AG04449 (cell line): ENCODE measurements around the gene GLYAT.

Experiments
- CTCF ChIA-PET: fragments of 350-600 bp; formaldehyde crosslinking; extraction: SDS; loops from one replicate; lab custom pipeline; 2021; ENCODE audit warnings: antibody characterized with exemption; lab: Yijun Ruan, JAX
- POLR2A ChIA-PET: fragments of 400-600, 350-600 bp; formaldehyde crosslinking; extraction: SDS; loops from one replicate; lab custom pipeline; 2020; ENCODE audit warnings: antibody characterized with exemption, inconsistent platforms; lab: Yijun Ruan, JAX
- DNase-seq: peaks from one replicate; pipeline ENCODE4 v3.0.0-alpha.2; 2010; ENCODE audit warnings: low read depth, low spot score
- H3K4me3 ChIP-seq: 2 replicates; pipeline ENCODE4 v1.5.1; 2011; ENCODE audit warnings: low read depth, mild to moderate bottlenecking, control low read depth, low read length
- CTCF ChIP-seq: IDR thresholded peaks from one replicate; pipeline ENCODE4 v1.5.1; 2011; ENCODE audit warnings: mild to moderate bottlenecking, moderate library complexity, low read length, control low read depth, inconsistent platforms; ENCODE audit not compliant: insufficient read depth; ENCODE audit errors: missing control alignments

Gene GLYAT

GRCh38 chr11:58757439-58757838 is 25.7 kb upstream of the GLYAT start:
- ChIA-PET POLR2A (no interaction called here), CTCF (no interaction called here)
- no peak for TF ChIP-seq CTCF
- DNase-seq, result no peak
- no peak overlapping the region for H3K4me3 ChIP-seq

GRCh38 chr11:58745705-58746364 is 14.1 kb upstream of the GLYAT start:
- POLR2A ChIA-PET, result no interaction called here
- no peak for DNase-seq
- H3K4me3 ChIP-seq, result no peak overlapping the region
- TF ChIP-seq CTCF, result no peak
- CTCF ChIA-PET, result no interaction called here

- DNase-seq, result no peak
- H3K4me3 ChIP-seq, result no peak overlapping the region
- CTCF ChIA-PET, result no interaction called here
- TF ChIP-seq CTCF, result no peak
- POLR2A ChIA-PET, result no interaction called here
Measured at GRCh38 chr11:58744988-58745704, 13.4 kb upstream of the GLYAT start.

- POLR2A ChIA-PET, result no interaction called here
- CTCF ChIA-PET, result no interaction called here
- TF ChIP-seq CTCF, result no peak
- H3K4me3 ChIP-seq, result no peak overlapping the region
- DNase-seq, result no peak
Measured at GRCh38 chr11:58742981-58743880, 11.5 kb upstream of the GLYAT start.

- TF ChIP-seq CTCF, result no peak
- no peak for DNase-seq
- CTCF ChIA-PET, result no interaction called here
- H3K4me3 ChIP-seq, result no peak overlapping the region
- POLR2A ChIA-PET, result no interaction called here
Measured at GRCh38 chr11:58742140-58742539, 10.4 kb upstream of the GLYAT start.

GRCh38 chr11:58741127-58741526 is 9.4 kb upstream of the GLYAT start:
- no peak for TF ChIP-seq CTCF
- ChIA-PET CTCF (no interaction called here), POLR2A (no interaction called here)
- DNase-seq, result no peak
- no peak overlapping the region for H3K4me3 ChIP-seq
